Esophagus muscularis mucosa (tissue), 3 donors: ENCODE data around the gene RPS21.

Experiments used
- CTCF ChIP-seq, 3 experiments: fragments of 200-600 bp in 2 of 3; fragments of 450-650 bp in 1 of 3; sonication (generic) in 2 of 3; IDR thresholded peaks; one replicate each; pipeline ENCODE4 v1.5.1; 2017 to 2019; ENCODE audit warnings: antibody characterized with exemption in 3 of 3, mild to moderate bottlenecking in 2 of 3, moderate library complexity in 1 of 3
- EP300 ChIP-seq: sonication (generic); formaldehyde crosslinking; IDR thresholded peaks from one replicate; pipeline ENCODE4 v1.6.1; 2017; ENCODE audit warnings: antibody characterized with exemption

- TF ChIP-seq CTCF (IDR thresholded peaks at IDR 0.05) (no peak), EP300 (no peak)
These were observed 24.9 kb upstream of the RPS21 start for GRCh38 chr20:62361799-62362589.
